Inflammatory macrophage (primary cell): ENCODE results near the gene SPDEF.

ENCODE experiments used
- DNase-seq, 2 donors: peaks; one replicate each; pipeline ENCODE4 v3.0.0-alpha.2; 2020 to 2022

The SPDEF gene

GRCh38 chr6:34514112-34514511, 42.0 kb downstream of the SPDEF start:
- no peak for DNase-seq

- DNase-seq = no peak
Observed at GRCh38 chr6:34513646-34514045, 42.5 kb downstream of the SPDEF start.

DNA sequence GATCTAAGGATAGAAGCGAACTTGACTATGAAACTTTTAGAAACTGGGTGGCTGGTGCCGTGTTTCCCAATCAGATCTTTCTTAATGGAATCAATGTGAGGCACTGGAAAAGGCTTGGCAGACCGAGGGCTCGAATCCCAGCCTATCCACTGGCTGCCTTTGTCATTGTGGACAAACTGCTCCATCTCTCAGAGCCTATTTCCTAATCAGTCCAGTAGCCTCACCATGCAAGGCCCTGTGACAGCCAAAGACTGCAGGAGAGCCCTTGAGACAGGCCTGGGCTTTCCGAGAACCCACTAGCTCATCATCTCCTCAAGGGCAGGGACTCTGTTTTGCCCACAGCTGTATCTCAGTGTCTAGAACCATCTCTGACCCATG, 43.4 kb downstream of the SPDEF start:
- no peak for DNase-seq

DNA sequence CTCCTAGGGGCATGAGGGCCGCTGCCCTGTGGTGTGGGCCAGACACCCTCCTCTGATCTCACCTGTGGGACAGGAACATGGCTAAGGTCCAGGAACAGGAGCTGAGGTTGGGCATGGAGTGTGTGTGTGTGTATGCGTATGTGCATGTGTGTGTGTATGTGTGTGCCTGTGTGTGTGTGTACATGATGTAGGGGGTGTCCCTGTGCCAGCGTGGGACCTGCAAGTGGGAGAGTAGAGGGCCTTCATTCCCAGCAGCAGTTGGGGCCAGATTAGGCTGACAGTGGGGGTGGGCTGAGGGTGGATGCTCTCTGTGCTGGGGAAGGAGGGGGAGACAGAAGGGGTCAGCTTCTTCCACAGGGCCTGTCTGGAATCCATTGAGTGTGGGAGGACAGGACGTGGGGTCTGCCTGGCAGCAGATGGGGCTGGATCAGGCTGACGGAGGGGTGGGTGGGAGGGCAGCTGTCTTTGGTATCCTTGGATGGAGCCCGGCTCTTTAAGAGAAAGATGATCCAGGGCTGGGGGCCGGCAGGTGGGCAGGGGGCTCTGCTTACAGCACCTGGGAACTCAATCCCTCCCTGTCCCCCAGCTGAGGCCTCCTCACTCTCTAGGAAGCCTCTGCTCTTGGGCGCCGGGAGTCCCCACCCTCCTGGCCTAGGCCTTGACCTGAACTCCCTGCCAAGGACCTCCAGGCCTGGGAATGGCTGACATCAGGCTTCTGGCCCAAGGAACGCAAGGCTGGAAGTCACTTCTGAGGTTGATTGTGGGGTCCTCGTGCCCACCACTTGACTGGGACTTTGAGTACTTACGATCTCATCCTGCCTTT, 44.0 kb downstream of the SPDEF start:
- no peak for DNase-seq

DNA sequence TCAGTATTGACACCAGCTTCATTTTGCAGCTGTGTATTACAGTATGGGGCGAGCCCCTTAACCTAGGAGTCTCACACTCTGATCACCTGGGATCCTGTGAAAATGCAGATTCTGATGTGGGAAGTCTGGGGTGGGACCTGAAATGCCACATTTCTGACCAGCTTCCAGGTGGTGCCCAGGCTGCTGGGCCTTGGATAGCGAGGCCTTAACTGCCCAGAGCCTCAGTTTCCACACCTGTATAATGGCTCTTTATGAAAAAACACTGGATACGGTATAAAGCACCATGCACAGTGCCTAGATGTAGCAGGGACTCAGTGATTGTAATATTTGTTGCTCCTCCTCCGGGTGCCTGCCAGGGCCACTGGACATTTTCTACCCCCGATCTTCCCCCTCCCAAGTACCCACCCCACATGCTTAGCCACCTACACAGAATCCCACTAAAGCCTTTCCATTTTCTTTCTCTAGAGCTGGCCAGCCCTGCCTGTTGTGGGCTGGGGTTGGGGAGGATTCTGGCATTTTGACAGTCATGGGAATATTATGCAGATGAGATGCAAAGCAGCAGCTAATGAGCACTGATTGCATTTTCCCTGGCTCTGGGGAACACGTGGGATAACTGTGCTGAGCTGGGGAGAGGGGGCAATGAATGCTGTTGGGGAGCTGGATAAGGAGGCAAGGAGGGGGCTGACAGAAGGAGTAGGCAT, 44.8 kb downstream of the SPDEF start:
- no peak for DNase-seq

DNA sequence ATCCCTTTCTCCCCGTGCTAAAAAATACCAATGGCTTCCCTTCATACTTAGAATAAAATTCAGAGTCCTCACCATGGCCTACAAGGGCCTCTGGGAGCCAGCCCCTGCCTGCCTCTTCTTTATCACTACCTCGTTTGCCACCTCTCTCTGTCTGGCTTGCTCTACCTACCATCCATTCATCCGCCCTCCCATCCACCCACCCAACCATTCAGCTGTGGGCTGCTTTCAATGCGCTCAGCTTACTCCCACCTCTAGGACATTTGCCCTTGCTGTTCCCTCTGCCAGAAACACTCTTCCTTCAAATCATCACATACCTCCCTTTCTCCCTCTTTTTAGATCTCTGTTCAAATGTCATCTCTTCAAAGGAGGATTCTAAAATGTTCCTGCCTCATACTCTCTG, 45.8 kb downstream of the SPDEF start:
- DNase-seq = no peak

GRCh38 chr6:34509782-34510181, 46.3 kb downstream of the SPDEF start:
- DNase-seq = no peak

- no peak for DNase-seq
Observed at GRCh38 chr6:34508425-34508824, 47.7 kb downstream of the SPDEF start.

GRCh38 chr6:34506718-34507117, 49.4 kb downstream of the SPDEF start:
- no peak for DNase-seq

GRCh38 chr6:34497411-34497810, 58.7 kb downstream of the SPDEF start:
- DNase-seq = no peak

DNA sequence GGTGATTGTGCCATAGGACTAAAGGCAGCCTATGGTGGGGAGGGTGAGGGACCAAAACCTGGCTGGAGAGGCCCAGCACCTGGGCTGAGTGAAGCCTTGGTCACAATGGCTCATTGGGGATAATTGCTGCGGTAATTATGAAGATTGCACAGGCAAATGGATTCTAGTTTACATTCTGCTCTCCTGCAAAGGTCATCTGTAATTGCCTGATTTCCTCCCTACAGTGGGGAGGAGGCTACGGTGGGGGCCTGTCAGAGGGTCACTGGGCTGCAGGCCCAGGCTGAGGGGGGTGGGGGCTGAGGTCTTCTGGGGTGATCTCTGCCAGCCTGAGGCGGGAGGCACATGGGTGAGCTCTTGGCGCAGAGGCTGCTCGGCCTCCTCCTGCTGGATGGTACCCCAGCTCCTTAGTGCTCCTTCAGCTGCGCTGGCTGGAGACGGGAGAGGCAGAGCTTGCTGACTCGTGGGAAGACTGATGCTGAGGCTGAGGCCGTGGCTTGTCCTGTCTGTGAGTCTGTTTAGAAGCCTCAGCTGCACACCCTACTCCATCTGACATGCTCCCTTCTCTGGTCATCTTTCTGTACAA, 59.9 kb downstream of the SPDEF start:
- DNase-seq = no peak

DNA sequence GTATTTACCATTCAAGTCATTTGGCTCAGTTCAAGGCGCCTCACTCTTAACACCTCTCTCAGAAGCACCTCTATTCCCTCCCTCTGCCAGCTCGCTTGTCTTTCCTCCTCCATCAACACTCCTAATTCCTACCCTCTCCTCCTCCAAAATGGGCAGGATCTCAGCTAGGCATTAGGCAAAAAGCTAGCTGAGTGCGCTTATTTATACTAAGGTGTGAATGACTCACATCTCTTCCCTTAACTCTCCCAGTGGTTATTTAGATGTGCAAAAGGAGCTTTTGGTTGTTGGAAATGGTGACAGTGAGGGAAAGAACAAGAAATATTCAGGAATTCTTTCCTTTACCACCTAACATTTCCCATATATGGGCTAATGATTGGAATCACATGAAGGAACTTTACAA, 61.2 kb downstream of the SPDEF start:
- no peak for DNase-seq

DNA sequence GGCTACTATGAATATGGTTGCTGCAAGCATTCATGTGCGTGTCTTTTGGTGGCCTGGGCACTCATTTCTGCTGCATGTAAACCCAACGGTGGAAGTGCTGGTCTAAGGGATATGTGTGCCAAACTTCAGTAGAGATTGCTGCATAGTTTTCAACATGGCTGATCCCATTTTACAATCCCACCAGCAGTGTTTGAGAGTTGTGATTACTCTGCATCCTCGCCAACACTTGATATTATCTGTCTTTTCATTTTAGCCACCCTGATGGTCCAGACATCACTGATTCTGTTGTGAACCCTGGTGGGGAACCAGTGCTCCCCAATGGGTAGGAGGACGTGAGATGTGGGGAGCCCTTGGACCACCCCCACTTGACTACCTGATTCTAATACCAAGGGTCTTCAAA, 62.8 kb downstream of the SPDEF start:
- DNase-seq = no peak

DNA sequence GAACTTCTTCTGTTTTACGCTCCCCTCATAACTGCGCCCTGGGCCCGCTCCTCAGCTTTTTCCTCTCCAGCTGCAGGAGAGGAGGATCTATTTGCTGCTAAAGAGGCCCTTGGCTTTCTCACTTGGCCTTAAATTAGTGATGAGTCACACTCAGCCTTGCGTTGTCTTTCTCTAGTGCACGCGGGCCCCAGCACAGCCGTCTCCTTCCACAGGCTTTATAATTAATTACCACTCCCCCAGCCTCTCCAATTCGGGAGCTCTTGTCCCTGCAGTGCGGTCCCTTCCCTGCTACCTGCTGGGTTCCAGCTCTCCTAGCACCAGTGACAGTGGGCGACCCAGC, 65.1 kb downstream of the SPDEF start:
- DNase-seq = no peak

DNA sequence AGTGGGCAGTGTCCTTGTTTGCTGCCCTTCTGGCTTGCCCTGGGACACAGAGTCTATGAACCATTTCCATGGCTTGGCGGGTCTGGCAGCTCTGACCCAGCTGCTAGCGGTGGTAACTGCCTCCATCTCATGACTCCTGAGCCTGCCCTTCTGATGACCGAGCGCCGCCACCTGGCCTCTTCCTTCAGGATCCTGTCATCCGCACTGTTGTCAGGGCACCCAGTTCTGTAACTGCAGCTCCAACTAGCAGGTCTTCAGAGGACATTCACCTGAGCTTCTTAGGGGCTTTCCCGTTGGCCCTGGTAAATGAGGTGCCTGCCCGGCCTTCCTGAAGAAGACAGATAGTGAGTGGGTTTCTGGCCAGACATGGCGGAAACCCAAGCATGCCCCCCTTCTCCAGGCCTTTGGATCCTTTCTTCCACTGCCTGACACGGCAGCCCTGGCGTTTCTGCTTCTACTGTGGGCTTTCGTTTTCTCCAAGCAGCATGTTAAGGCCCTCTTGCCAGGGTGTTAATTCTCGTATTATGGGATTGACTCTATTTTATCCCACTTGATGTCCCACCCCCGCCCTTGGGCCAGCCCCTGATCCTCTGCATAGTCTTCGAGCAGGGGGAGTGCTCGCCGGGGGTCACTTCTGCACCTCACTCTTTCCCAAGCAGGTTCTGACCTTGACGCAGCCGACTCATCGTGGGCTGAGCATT, 65.6 kb downstream of the SPDEF start:
- no peak for DNase-seq

- DNase-seq = no peak
Observed at GRCh38 chr6:34489207-34489805, 66.8 kb downstream of the SPDEF start.
